SHP77 treated with DMSO at 0.1 percent for 48 hours (cell line): ENCODE measurements around the gene DPYD.

ENCODE experiments used
- DNase-seq: peaks from one replicate; lab custom pipeline; 2025; lab: John Stamatoyannopoulos, UW

DPYD gene

GRCh38 chr1:97433094-97433823, 487.6 kb downstream of the DPYD start:
- DNase-seq: no peak

- DNase-seq: no peak
These were observed 493.5 kb downstream of the DPYD start for GRCh38 chr1:97427371-97427770.

- DNase-seq: no peak
These were observed 496.6 kb downstream of the DPYD start for GRCh38 chr1:97424209-97424608.

DNA sequence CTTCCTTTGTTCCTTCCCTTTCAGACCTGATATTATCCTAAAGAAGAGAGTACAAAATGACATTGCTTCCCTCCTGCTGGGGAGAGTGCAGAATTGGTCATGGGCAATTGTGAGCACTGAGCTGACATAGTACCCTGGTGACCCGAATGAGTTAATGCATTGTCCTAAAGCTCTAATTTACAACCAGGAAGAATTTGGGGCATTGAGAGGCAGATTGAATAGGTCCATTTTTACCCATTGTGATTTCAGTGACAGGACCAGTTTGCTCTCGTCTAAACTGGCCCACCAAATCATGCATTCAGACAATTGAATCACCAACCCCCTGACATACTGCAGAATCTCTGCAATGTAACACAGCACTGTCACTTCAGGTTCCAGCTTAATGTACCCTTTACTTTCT, 497.4 kb downstream of the DPYD start:
- no peak for DNase-seq

- no peak for DNase-seq
These were observed 503.2 kb downstream of the DPYD start for GRCh38 chr1:97417661-97418060.

DNA sequence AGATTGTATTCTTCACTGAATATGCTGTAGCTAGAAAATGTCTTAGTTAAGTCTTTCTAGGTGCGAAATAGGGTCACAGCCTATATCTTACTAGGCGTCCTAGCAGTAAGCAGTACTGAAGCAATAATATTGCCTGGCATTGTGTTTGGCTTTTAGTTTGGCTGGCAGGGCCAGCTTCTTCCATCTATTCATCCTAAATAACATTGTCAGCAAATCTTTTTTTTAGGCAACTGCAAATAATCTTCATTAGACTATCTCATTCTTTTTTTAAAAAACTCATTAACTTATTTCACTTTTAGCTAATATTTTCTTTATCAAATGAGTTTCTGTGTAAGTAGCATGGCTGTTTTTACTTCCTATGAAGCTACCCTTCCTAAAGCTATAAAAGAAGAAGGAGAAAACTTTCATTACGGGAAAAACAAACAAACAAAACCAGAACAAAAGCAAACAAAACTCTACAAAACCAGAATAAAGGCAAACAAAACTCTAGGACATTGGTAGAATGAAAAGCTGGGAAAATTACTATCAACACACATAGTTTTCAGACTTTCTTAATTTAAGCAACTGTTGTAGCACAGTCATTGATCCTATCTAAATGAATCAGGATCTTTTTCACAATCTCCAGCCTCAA, 506.0 kb downstream of the DPYD start:
- no peak for DNase-seq

GRCh38 chr1:97412737-97413136, 508.1 kb downstream of the DPYD start:
- DNase-seq: no peak

- no peak for DNase-seq
These were observed 508.7 kb downstream of the DPYD start for GRCh38 chr1:97412166-97412565.

DNA sequence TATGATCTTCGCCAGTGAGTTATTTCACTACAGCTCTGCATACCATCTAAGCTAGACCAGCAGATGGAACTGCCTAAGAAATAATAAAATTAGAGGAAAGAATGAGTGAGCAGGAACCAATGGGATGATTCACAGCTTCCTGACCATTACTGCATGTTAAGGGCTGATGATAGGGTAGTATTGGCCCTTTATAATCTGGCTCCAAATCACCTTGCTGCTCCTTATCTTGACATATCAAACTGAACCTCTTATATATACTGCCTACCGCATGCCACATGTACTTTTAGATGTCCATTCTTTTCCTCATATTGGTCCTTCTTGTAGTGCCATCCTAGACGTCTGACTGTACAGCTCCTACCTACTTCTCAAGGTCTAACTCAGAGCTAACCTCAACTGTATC, 524.4 kb downstream of the DPYD start:
- DNase-seq: no peak

DNA sequence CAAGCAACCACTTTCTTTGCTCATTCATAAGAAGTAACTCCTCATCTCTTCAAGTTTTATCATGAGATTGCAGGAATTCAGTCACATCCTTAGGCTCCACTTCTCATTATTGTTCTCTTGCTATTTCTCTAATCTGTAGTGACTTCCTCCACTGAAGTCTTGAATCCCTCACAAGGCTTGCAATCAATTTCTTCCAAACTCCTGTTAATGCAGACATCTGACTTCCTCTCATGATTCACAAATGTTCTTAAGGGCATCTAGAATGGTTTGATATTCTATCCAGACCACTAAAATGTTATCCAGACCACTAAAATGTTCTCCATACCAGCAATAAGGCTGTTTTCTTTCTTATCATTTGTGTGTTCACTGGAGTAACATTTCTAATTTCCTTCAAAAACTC, 528.1 kb downstream of the DPYD start:
- no peak for DNase-seq

GRCh38 chr1:97385536-97386277, 535.1 kb downstream of the DPYD start:
- DNase-seq: no peak

- no peak for DNase-seq
These were observed 536.4 kb downstream of the DPYD start for GRCh38 chr1:97384294-97384968.

DNA sequence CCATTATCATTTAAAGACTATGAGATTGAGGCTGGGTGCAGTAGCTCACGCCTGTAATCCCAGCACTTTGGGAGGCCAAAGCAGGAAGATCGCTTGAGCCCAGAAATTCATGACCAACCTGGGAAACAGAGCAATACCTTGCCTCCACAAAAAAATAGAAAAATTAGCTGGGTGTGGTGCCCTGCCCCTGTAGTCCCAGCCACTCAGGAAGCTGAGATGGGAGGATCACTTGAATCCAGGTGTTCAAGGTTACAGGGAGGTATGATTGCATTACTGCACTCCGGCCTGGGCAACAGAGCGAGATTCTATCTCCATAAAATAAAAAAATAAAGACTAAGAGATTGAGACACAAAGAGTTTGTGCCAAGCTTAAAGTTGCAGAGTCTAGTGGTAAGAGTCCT, 537.0 kb downstream of the DPYD start:
- no peak for DNase-seq

GRCh38 chr1:97382206-97382605, 538.6 kb downstream of the DPYD start:
- no peak for DNase-seq

GRCh38 chr1:97379387-97380075, 541.3 kb downstream of the DPYD start:
- DNase-seq: no peak

- DNase-seq: no peak
These were observed 542.2 kb downstream of the DPYD start for GRCh38 chr1:97378596-97378995.

DNA sequence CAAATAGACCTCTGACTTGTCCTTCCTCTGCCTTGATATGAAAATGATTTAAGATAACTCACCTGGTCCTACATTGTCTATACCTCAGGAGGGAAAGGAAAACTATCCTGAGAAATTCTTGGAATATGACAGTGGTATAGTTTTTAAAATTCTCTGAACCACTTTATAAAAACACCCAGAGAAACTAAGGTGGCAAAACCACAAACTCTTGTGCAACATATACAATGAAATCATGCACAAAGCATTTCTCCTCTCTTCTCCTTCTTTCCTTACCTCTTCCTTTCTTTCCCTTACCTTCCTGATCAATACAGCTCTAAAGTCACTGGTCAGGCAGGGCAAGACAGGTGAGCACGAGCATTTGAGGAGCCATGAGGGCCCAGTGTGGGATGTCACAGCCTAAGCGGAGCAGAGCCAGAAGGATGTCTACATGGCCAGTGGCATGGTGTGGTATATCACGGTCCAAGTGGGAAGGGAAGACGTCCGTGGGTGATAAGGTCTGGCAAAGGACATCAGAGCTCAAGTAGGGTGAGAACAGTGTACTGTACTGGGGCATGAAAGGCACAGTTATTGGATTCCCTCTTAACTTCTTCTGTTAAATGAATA, 543.3 kb downstream of the DPYD start:
- DNase-seq: no peak

GRCh38 chr1:97373000-97373399, 547.8 kb downstream of the DPYD start:
- no peak for DNase-seq

GRCh38 chr1:97372531-97372930, 548.3 kb downstream of the DPYD start:
- DNase-seq: no peak

DNA sequence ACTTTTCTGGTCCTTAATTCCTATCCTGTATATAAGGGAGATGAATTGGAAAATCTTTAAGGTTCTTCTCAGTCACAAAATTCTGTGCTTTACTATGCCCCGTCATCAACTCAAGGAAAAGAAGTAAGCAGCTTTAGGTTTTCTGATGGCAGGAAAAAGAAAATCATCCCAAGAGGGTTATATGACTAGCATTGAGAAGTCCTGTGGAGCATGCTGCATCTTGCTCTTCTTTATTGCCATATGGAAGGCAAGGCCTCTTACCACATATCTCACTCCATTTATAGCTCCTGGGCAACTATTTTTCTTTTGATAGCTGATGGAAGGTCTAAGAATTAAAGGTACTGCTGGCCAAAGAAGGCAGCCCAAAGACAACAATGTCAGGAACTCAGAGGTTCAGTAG, 552.5 kb downstream of the DPYD start:
- DNase-seq: no peak

GRCh38 chr1:97366984-97367383, 553.9 kb downstream of the DPYD start:
- no peak for DNase-seq

DNA sequence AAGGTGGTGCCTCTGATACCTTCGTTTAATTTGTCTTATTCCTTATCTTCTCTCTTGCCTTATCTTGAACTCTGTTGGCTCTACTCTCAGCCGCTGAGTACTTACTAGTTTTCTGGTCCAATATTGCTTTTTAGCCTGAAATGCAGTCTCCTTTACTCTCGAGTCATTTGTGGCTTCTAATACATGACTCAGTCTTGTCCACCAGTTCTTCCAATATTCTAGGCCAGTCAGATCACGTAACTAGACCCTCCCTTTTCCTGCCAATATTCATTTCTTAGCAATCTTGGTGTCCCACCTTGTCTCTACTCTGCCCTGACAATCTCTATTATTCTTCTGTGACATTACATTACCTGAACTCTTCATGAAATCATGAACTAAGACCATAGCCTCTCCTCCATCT, 555.8 kb downstream of the DPYD start:
- no peak for DNase-seq
